Muscle layer of duodenum (tissue), 2 donors: ENCODE data around the gene IP6K3.

ENCODE experiments used
- H3K27ac ChIP-seq: one replicate; pipeline ENCODE4 v1.7.0; 2013; ENCODE audit warnings: mild to moderate bottlenecking, low read length
- H3K27me3 ChIP-seq: one replicate; pipeline ENCODE4 v1.7.0; 2013; ENCODE audit warnings: low read depth, mild to moderate bottlenecking, control low read depth, low read length
- H3K36me3 ChIP-seq, 2 donors: one replicate each; pipeline ENCODE4 v1.7.0; 2013; ENCODE audit warnings: low read length in 2 of 2, control low read depth in 1 of 2, mild to moderate bottlenecking in 1 of 2; ENCODE audit not compliant: insufficient read depth in 2 of 2, control insufficient read depth in 1 of 2
- H3K4me1 ChIP-seq, 2 donors: one replicate each; pipeline ENCODE4 v1.7.0; 2013; ENCODE audit warnings: low read length in 2 of 2, mild to moderate bottlenecking in 2 of 2, control low read depth in 1 of 2, moderate library complexity in 1 of 2; ENCODE audit not compliant: insufficient read depth in 2 of 2, control insufficient read depth in 1 of 2
- H3K4me3 ChIP-seq, 2 donors: one replicate each; pipeline ENCODE4 v1.7.0; 2013; ENCODE audit warnings: low read length in 2 of 2, low read depth in 1 of 2, mild to moderate bottlenecking in 1 of 2
- H3K9me3 ChIP-seq, 2 donors: one replicate each; pipeline ENCODE4 v1.7.0; 2013; ENCODE audit warnings: low read length in 2 of 2, control low read depth in 1 of 2, mild to moderate bottlenecking in 1 of 2; ENCODE audit not compliant: control insufficient read depth in 1 of 2
- donor health status: healthy.

Gene IP6K3

DNA sequence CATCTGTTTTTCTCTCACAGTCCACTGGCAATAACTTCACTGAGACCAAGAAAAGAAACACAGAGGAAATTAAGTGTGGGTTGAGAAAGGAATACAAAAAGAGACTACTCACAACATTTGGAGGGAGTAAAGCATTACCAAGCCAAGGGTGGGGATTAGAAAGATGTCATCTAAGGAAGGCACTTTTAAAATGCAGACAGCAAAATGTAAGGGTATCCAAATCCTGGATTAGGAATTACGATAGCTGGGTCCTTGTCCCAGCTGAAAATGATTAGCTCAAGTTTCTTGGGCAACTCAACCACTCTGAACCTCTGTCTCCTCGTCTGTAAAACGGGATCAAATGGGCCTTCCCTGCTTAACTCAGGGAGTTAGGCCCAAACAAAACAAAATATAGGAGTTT, 40.0 kb upstream of the IP6K3 start:
- H3K36me3 ChIP-seq, result peaks cover 31 to 38% of the 10 kb centered on the region in 2 donors
- H3K4me1 ChIP-seq, result peaks cover 22 to 36% of the 10 kb centered on the region in 2 donors
- H3K9me3 ChIP-seq, result no peaks in the 10 kb centered on the region
- H3K4me3 ChIP-seq, result peak overlapping the region in 1 of 2 donors; percentile 75
- no peaks in the 10 kb centered on the region for H3K27me3 ChIP-seq
- H3K27ac ChIP-seq, result peak overlapping the region; percentile 95

DNA sequence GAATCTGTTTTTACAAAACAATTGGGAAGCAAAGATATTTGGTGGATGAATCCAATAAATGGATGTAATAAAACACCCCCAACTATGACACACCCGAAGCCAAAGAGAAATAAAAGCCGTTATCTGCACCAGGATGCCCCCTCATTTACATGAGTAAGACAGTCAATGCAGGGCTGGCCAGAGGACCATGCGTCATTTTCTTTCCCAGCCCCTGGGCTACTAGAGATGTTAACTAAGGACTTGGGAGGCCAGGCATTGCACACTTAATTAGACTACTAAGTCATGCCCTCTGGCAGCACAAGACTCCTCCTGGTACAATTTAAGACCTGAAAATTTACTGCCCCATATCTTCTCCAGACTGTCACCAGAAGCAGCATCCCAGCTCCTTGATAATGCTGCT, 39.1 kb upstream of the IP6K3 start:
- H3K4me3 ChIP-seq, result no peak overlapping the region
- no peaks in the 10 kb centered on the region for H3K27me3 ChIP-seq
- H3K4me1 ChIP-seq, result peaks cover 22 to 45% of the 10 kb centered on the region in 2 donors
- peak overlapping the region; percentile 95 for H3K27ac ChIP-seq
- peaks cover 33 to 44% of the 10 kb centered on the region in 2 donors for H3K36me3 ChIP-seq
- H3K9me3 ChIP-seq, result no peaks in the 10 kb centered on the region

DNA sequence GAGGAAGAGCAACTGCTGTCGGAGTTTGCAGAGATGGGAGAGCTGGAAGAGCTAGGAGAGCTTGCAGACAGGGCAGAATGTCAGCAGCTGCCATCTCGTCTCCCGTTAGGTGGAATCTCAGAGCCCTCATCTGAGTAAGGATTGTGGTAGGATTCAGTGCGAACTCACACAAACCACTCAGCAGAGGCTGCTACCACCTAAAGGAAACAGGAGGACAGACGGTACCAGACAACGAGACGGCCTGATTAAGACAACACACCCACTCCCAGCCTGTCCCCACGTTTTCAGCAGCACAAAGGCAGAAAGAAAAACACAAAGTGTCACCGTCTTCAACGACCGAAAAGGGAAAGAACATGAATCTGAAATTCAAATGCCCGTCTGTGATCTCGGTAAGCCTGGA, 38.1 kb upstream of the IP6K3 start:
- no peaks in the 10 kb centered on the region for H3K27me3 ChIP-seq
- H3K36me3 ChIP-seq, result peaks cover 43 to 54% of the 10 kb centered on the region in 2 donors
- H3K9me3 ChIP-seq, result no peaks in the 10 kb centered on the region
- peak overlapping the region; percentile 14 for H3K27ac ChIP-seq
- peaks cover 22 to 46% of the 10 kb centered on the region in 2 donors for H3K4me1 ChIP-seq
- H3K4me3 ChIP-seq, result no peak overlapping the region

DNA sequence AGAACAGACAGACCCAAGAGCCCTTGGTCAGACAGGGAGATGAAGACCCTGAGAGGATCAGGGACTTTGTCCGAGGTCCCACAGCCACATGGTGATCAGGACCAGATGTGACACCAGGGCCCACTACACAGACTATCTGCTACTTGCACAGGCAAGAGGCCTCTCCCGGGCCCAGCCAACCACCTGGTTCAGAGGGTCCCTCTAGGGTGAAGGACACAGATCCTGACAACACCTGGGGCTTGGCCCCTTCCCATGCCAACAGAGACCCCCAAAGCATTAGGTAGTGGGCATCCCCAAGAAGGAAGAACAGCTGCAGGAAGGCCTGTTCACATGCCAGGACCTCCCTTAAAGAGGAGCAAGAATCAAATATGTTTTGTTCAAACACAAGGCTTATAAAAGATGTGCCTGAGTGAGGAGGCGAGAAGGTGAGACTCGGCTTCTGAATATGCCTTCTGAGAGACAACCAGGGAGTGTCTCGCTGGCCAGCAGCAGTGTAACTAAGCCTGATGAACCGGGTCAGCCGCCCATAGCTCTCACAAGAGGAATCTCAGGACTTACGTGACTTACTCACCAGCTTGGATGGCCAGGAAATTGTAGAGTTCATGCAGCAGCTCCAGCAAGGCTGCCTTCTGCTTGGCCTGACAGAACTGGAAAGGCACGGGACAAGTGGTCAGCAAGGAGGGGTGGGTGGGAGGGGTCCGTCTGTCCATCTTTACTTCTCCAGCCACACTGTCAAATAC, 37.2 kb upstream of the IP6K3 start:
- Histone ChIP-seq H3K36me3 (peaks cover 51 to 62% of the 10 kb centered on the region in 2 donors), H3K4me3 (no peak overlapping the region), H3K27me3 (no peaks in the 10 kb centered on the region), H3K9me3 (no peaks in the 10 kb centered on the region), H3K27ac (no peak overlapping the region), H3K4me1 (peaks cover 22 to 46% of the 10 kb centered on the region in 2 donors)

DNA sequence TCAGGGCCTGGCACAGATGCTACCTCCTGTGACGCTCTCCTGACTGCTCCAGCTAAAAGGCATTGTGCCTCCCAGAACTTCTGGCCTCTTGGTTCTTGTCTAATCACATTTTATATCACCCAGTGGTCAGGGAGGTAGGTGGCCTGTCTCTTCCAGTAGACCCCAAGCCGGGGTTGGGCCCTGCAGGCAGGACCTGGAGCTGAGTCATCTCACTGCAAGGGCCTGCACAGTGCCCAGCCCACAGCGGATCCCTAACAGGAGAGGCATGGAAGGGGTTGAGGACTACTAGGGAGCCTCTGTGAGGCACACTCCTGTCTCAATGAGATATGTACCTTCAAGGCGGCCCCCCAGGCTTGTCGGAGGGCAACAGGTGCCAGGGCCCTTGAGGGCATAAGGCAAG, 35.9 kb upstream of the IP6K3 start:
- no peak overlapping the region for H3K4me3 ChIP-seq
- H3K27me3 ChIP-seq, result no peaks in the 10 kb centered on the region
- peaks cover 64 to 65% of the 10 kb centered on the region in 2 donors for H3K36me3 ChIP-seq
- H3K4me1 ChIP-seq, result peaks cover 20 to 42% of the 10 kb centered on the region in 2 donors
- no peaks in the 10 kb centered on the region for H3K9me3 ChIP-seq
- H3K27ac ChIP-seq, result no peak overlapping the region

DNA sequence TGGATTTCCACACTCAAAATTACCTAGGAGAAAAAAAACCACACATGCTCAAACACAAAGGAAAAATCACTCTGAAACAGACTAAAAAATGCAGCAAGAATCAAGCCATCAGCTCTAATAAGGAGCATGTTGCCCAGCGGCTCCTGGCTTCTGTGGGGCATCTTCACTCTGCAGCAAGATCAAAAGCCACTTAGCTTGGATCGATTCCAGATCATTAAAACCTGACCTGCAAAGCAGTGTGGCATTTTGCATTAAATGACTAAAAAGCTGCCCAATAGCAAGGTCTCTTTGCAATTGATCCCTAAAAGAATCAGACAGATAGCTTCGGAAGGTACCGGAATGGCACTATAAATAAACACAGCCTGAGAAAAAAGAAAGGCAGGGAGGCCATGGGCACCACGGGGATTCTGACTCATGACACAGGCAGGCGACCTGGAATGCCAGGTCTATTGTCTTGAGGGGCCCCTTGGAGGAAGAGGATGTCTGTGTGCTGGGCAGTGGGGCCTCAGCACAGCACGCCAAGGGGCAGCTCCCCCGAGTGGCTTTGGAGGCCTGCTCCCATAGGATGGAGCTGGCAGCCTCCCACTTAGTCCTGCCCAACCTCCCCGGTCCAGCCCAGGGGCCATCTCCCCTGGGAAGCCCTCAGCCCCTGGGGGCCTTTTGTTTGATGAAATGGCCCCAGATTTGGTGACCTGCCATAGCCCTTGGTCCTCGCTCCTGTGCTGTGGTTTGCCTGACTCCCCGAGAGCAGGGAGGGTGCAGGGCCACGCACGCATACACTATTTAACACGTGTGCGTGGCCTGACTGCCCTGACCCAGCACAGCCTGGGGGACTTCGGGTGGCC, 34.6 kb upstream of the IP6K3 start:
- Histone ChIP-seq H3K4me1 (peaks cover 8 to 30% of the 10 kb centered on the region in 2 donors), H3K36me3 (peaks cover 74 to 75% of the 10 kb centered on the region in 2 donors), H3K27me3 (no peaks in the 10 kb centered on the region), H3K9me3 (no peaks in the 10 kb centered on the region), H3K4me3 (no peak overlapping the region), H3K27ac (no peak overlapping the region)

DNA sequence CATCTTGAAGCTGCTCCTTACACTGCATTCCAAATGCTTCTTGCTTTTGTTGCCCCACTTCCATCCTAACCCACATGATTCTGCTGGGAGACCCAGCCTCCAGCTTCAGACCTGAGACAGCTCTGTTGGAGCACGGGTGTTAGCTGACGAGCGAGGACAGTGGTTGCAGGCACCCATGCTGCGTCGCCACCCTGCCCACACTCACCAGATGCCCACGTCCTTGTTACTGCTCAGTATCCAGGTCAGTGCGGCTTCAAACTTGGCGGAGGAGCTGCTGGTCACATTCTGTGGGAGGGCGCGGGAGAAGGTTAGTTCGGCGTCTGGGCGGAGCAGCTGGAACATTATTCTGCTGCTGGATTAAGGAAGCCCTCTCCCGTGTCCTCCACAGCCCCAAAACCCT, 33.2 kb upstream of the IP6K3 start:
- Histone ChIP-seq H3K27ac (no peak overlapping the region), H3K27me3 (no peaks in the 10 kb centered on the region), H3K4me1 (peaks cover 1 to 16% of the 10 kb centered on the region in 2 donors), H3K36me3 (peaks cover 88 to 89% of the 10 kb centered on the region in 2 donors), H3K4me3 (no peak overlapping the region), H3K9me3 (no peaks in the 10 kb centered on the region)

DNA sequence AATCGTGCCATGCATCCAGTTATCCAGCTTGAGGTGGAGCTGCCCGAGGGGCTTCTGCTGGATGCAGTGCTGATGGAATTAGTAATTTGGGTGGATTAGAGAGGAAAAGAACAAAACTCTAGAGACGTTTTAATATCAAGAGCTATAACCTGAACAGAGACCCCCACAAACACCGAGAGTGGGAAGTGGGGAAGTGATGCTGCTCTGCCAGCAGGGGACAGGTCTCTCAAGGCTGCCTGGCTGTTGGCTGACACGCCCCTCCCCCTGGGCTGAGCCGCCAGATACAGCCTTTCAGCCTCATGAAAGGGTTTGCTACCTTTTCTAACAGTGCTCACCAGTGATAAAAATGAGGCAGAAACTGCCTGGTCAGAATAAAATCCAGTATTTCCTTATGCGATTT, 32.6 kb upstream of the IP6K3 start:
- Histone ChIP-seq H3K27ac (no peak overlapping the region), H3K9me3 (no peaks in the 10 kb centered on the region), H3K27me3 (no peaks in the 10 kb centered on the region), H3K36me3 (peaks cover 88 to 94% of the 10 kb centered on the region in 2 donors), H3K4me1 (peaks cover 0 to 11% of the 10 kb centered on the region in 2 donors), H3K4me3 (no peak overlapping the region)

DNA sequence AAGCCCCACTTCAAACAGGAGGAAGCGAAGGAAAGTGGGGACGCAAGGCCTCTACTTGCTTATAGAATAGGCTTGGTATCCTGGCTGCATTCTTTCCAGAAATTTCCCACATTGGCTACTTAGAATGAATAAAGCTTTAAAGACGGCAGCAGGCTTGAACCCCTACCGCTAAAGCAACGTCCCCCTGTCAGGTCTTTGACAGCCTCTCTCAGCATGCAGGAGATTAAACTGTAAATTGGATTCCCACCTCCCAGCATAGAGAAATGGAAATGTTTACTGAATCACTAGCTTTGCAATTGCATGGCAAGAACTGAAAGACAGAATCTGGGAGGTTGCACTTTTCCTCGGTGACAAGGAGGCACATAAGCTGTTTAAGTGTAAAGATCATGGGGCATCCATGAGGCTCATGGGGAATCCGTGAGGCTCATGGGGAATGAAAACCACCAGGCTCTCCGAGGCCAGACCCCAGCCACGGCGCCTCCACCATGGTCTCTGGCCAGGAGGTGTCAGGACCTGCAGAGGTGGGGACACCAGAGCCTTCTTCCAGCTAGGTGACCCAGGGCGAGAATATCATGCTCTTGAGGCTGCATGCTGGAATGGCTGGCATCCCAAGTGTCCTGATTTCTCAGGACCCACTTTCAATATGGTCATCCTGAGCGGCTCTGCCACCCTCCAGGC, 31.9 kb upstream of the IP6K3 start:
- Histone ChIP-seq H3K4me3 (no peak overlapping the region), H3K27ac (no peak overlapping the region), H3K36me3 (peaks cover 82 to 88% of the 10 kb centered on the region in 2 donors)

DNA sequence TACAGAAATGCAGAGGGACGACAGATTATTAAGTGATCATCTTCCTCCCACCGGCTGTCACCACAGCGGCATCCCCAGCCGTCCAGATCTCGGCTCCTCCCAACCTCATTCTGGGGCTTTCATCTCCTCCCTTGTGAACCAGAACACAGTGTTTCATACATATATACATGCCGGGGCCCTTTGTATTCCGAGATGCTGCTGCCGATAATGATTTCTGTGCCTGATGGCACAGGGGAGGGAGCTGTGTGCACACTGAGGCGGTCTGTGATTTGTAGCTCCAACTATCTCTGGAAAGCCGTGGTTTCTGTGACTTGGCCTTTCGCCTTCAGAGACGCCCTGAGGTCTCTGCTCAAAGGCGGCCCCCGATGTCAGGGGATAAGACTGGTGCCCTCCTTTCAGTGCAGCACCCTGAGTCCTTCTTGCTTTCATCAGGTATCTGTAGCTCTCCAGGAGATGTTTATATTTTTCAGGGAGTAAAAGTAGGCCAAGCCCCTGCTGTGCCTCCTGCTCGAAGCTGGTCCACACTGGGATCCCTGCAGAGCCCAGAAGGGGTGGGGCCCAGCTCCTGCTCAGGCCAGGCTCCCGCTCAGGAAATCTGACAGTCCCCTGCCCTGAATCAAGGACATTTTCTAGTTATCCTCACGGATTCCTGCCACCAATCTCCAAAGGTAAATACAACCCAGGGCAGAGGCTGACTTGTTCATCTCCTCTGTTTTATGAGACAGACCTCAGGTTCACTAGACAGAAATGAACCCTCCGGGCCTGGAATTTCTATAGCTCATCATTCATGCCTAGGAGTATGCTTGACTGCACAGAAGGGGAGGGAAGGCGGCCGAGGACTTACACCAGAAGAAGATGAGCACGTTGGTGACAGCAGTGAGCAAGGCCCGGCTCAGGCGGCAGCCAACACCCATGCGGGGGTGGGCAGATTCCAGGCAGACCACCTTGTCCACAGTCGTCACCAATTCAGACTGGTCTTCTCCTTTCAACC, 31.0 kb upstream of the IP6K3 start:
- H3K36me3 ChIP-seq, result peaks cover 80 to 87% of the 10 kb centered on the region in 2 donors
- no peaks in the 10 kb centered on the region for H3K9me3 ChIP-seq
- no peak overlapping the region for H3K27ac ChIP-seq
- H3K4me3 ChIP-seq, result no peak overlapping the region
- H3K4me1 ChIP-seq, result peaks cover 0 to 11% of the 10 kb centered on the region in 2 donors
- H3K27me3 ChIP-seq, result no peaks in the 10 kb centered on the region

More for the DNA sequence above, 31.9 kb upstream of the IP6K3 start:
- H3K4me1 ChIP-seq, result peaks cover 0 to 11% of the 10 kb centered on the region in 2 donors
- no peaks in the 10 kb centered on the region for H3K27me3 ChIP-seq
- no peaks in the 10 kb centered on the region for H3K9me3 ChIP-seq
